HEK293 (cell line): Measurements from ENCODE around the gene CRMP1.

ENCODE experiments used
- GLI4 ChIP-seq: fragments of 450-650 bp; formaldehyde crosslinking; IDR thresholded peaks from 2 replicates; pipeline ENCODE4 v1.5.1; 2016; ENCODE audit warnings: missing biosample characterization, missing genetic modification characterization
- HOXA7 ChIP-seq: sonication (generic); formaldehyde crosslinking; IDR thresholded peaks from 2 replicates; pipeline ENCODE4 v1.8.1; 2022; ENCODE audit warnings: missing genetic modification reagents, borderline replicate concordance
- KLF16 ChIP-seq: fragments of 450-650 bp; formaldehyde crosslinking; IDR thresholded peaks from 2 replicates; pipeline ENCODE4 v1.5.1; 2017; ENCODE audit warnings: missing biosample characterization, missing genetic modification characterization
- MEIS1 ChIP-seq: sonication (generic); formaldehyde crosslinking; IDR thresholded peaks from 2 replicates; pipeline ENCODE4 v1.8.1; 2022; ENCODE audit warnings: missing genetic modification reagents, mild to moderate bottlenecking, borderline replicate concordance
- SP7 ChIP-seq: fragments of 450-650 bp; formaldehyde crosslinking; IDR thresholded peaks from 2 replicates; pipeline ENCODE4 v1.5.1; 2016; ENCODE audit warnings: missing biosample characterization, missing genetic modification characterization
- YY1 ChIP-seq: fragments of 450-650 bp; formaldehyde crosslinking; IDR thresholded peaks from 2 replicates; pipeline ENCODE4 v1.5.1; 2018; ENCODE audit warnings: missing biosample characterization, missing genetic modification characterization
- ZBTB8A ChIP-seq: fragments of 450-650 bp; formaldehyde crosslinking; IDR thresholded peaks from 2 replicates; pipeline ENCODE4 v1.5.1; 2016; ENCODE audit warnings: missing biosample characterization, missing genetic modification characterization
- ZNF112 ChIP-seq: fragments of 450-650 bp; formaldehyde crosslinking; IDR thresholded peaks from 2 replicates; pipeline ENCODE4 v1.5.0; 2017; ENCODE audit warnings: missing biosample characterization, missing genetic modification characterization
- ZNF350 ChIP-seq: fragments of 450-650 bp; formaldehyde crosslinking; IDR thresholded peaks from 2 replicates; pipeline ENCODE4 v1.5.0; 2017; ENCODE audit warnings: missing biosample characterization, mild to moderate bottlenecking, missing genetic modification characterization
- ZNF473 ChIP-seq: fragments of 450-650 bp; formaldehyde crosslinking; IDR thresholded peaks from 2 replicates; pipeline ENCODE4 v1.5.1; 2017; ENCODE audit warnings: missing biosample characterization, missing genetic modification characterization
- ZSCAN16 ChIP-seq: fragments of 450-650 bp; formaldehyde crosslinking; IDR thresholded peaks from 2 replicates; pipeline ENCODE4 v1.5.1; 2016; ENCODE audit warnings: missing biosample characterization, missing genetic modification characterization
- ZSCAN23 ChIP-seq: fragments of 450-650 bp; formaldehyde crosslinking; IDR thresholded peaks from 2 replicates; pipeline ENCODE4 v1.5.1; 2016; ENCODE audit warnings: missing biosample characterization, missing genetic modification characterization
- TF ChIP-seq, protein P1 (sequence below): fragments of 450-650 bp; formaldehyde crosslinking; IDR thresholded peaks from 2 replicates; pipeline ENCODE4 v1.5.1; 2016; ENCODE audit warnings: missing biosample characterization, missing genetic modification characterization
- TF ChIP-seq, protein P2 (sequence below): fragments of 450-650 bp; formaldehyde crosslinking; IDR thresholded peaks from 2 replicates; pipeline ENCODE4 v1.5.1; 2016; ENCODE audit warnings: missing biosample characterization, missing genetic modification characterization
- TF ChIP-seq, protein P3 (sequence below): fragments of 450-650 bp; formaldehyde crosslinking; optimal IDR thresholded peaks from 2 replicates; pipeline ENCODE3; 2016; ENCODE audit warnings: missing biosample characterization, mild to moderate bottlenecking, missing genetic modification characterization
- TF ChIP-seq, protein P4 (sequence below): fragments of 450-650 bp; formaldehyde crosslinking; conservative IDR thresholded peaks from 2 replicates; pipeline ENCODE4 v1.5.1; 2016; ENCODE audit warnings: low read depth, missing biosample characterization, missing genetic modification characterization
- TF ChIP-seq, protein P5 (sequence below): fragments of 450-650 bp; formaldehyde crosslinking; conservative IDR thresholded peaks from 2 replicates; pipeline ENCODE4 v1.5.1; 2016; ENCODE audit warnings: low read depth, missing biosample characterization, missing genetic modification characterization
- TF ChIP-seq, protein P6 (sequence below): fragments of 450-650 bp; formaldehyde crosslinking; IDR thresholded peaks from 2 replicates; pipeline ENCODE4 v1.5.1; 2017; ENCODE audit warnings: missing biosample characterization, missing genetic modification characterization
- TF ChIP-seq, protein P7 (sequence below): fragments of 450-650 bp; formaldehyde crosslinking; IDR thresholded peaks from 2 replicates; pipeline ENCODE4 v1.5.1; 2017; ENCODE audit warnings: missing biosample characterization, missing genetic modification characterization
- TF ChIP-seq, protein P8 (sequence below): fragments of 450-650 bp; formaldehyde crosslinking; IDR thresholded peaks from 2 replicates; pipeline ENCODE4 v1.5.1; 2017; ENCODE audit warnings: missing biosample characterization, missing genetic modification characterization

The CRMP1 gene

DNA sequence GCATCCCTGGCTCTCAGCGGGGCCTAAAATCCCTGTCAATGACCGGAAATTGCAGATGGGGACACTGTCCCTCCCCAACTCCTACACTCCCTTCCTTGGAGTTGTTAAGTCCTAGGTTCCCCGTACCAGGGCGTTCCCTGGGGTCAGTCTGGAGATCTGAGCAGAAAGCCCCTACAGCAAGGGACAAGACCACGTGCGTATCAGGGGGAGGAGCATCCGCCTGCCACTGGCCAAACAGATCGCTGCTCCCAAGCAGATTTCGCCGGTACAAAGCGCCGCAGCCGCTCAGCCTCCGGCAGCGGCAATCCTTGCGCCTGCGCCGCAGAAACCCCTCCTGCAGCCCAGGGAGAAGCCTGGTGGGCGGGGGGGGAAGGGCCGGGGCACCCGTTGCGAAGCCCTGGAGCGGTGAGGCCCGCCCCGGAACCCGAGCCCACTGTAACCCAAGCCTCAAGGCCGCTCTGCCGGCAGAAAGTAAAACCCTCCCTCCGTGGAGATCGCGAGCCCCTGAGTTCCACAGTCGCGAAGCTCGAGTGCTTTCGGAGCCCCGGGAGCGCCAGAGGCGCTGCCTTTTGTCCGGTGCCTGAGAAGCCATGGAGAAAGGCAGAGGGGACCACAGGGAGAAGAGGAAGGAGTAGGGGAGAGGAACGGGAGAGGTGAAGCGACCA, 2.7 kb downstream of the CRMP1 start (continued):
- TF ChIP-seq ZBTB8A (tag by site-specific recombination) (no peak), GLI4 (no peak), SP7 (tag by site-specific recombination) (no peak), ZNF473 (tag by site-specific recombination) (no peak), ZNF350 (tag by site-specific recombination) (no peak), YY1 (tag by site-specific recombination) (no peak), MEIS1 (CRISPR knock-in tag) (no peak), KLF16 (tag by site-specific recombination) (no peak), ZNF112 (tag by site-specific recombination) (no peak), ZSCAN16 (tag by site-specific recombination) (no peak), HOXA7 (no peak), ZSCAN23 (tag by site-specific recombination) (no peak)
- TF ChIP-seq, protein P1, sequence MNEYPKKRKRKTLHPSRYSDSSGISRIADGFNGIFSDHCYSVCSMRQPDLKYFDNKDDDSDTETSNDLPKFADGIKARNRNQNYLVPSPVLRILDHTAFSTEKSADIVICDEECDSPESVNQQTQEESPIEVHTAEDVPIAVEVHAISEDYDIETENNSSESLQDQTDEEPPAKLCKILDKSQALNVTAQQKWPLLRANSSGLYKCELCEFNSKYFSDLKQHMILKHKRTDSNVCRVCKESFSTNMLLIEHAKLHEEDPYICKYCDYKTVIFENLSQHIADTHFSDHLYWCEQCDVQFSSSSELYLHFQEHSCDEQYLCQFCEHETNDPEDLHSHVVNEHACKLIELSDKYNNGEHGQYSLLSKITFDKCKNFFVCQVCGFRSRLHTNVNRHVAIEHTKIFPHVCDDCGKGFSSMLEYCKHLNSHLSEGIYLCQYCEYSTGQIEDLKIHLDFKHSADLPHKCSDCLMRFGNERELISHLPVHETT (tag by site-specific recombination): no peak
- TF ChIP-seq, protein P2, sequence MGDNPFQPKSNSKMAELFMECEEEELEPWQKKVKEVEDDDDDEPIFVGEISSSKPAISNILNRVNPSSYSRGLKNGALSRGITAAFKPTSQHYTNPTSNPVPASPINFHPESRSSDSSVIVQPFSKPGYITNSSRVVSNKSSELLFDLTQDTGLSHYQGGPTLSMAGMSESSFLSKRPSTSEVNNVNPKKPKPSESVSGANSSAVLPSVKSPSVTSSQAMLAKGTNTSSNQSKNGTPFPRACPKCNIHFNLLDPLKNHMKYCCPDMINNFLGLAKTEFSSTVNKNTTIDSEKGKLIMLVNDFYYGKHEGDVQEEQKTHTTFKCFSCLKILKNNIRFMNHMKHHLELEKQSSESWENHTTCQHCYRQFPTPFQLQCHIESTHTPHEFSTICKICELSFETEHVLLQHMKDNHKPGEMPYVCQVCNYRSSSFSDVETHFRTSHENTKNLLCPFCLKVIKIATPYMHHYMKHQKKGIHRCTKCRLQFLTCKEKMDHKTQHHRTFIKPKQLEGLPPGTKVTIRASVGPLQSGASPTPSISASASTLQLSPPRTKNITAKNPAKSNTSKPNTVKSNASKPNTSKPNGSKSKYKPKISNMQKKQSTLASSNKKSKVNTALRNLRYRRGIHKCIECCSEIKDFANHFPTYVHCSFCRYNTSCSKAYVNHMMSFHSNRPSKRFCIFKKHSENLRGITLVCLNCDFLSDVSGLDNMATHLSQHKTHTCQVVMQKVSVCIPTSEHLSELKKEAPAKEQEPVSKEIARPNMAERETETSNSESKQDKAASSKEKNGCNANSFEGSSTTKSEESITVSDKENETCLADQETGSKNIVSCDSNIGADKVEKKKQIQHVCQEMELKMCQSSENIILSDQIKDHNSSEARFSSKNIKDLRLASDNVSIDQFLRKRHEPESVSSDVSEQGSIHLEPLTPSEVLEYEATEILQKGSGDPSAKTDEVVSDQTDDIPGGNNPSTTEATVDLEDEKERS: no peak
- TF ChIP-seq, protein P3, sequence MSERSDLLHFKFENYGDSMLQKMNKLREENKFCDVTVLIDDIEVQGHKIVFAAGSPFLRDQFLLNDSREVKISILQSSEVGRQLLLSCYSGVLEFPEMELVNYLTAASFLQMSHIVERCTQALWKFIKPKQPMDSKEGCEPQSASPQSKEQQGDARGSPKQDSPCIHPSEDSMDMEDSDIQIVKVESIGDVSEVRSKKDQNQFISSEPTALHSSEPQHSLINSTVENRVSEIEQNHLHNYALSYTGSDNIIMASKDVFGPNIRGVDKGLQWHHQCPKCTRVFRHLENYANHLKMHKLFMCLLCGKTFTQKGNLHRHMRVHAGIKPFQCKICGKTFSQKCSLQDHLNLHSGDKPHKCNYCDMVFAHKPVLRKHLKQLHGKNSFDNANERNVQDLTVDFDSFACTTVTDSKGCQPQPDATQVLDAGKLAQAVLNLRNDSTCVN (tag by site-specific recombination): no peak
- TF ChIP-seq, protein P4, sequence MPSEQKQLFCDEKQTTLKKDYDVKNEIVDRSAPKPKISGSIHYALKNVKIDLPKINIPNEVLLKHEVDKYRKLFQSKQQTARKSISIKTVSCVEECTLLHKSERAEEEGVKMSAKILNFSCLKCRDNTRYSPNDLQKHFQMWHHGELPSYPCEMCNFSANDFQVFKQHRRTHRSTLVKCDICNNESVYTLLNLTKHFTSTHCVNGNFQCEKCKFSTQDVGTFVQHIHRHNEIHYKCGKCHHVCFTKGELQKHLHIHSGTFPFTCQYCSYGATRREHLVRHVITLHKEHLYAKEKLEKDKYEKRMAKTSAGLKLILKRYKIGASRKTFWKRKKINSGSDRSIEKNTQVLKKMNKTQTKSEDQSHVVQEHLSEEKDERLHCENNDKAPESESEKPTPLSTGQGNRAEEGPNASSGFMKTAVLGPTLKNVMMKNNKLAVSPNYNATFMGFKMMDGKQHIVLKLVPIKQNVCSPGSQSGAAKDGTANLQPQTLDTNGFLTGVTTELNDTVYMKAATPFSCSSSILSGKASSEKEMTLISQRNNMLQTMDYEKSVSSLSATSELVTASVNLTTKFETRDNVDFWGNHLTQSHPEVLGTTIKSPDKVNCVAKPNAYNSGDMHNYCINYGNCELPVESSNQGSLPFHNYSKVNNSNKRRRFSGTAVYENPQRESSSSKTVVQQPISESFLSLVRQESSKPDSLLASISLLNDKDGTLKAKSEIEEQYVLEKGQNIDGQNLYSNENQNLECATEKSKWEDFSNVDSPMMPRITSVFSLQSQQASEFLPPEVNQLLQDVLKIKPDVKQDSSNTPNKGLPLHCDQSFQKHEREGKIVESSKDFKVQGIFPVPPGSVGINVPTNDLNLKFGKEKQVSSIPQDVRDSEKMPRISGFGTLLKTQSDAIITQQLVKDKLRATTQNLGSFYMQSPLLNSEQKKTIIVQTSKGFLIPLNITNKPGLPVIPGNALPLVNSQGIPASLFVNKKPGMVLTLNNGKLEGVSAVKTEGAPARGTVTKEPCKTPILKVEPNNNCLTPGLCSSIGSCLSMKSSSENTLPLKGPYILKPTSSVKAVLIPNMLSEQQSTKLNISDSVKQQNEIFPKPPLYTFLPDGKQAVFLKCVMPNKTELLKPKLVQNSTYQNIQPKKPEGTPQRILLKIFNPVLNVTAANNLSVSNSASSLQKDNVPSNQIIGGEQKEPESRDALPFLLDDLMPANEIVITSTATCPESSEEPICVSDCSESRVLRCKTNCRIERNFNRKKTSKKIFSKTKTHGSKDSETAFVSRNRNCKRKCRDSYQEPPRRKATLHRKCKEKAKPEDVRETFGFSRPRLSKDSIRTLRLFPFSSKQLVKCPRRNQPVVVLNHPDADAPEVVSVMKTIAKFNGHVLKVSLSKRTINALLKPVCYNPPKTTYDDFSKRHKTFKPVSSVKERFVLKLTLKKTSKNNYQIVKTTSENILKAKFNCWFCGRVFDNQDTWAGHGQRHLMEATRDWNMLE: no peak
- TF ChIP-seq, protein P5, sequence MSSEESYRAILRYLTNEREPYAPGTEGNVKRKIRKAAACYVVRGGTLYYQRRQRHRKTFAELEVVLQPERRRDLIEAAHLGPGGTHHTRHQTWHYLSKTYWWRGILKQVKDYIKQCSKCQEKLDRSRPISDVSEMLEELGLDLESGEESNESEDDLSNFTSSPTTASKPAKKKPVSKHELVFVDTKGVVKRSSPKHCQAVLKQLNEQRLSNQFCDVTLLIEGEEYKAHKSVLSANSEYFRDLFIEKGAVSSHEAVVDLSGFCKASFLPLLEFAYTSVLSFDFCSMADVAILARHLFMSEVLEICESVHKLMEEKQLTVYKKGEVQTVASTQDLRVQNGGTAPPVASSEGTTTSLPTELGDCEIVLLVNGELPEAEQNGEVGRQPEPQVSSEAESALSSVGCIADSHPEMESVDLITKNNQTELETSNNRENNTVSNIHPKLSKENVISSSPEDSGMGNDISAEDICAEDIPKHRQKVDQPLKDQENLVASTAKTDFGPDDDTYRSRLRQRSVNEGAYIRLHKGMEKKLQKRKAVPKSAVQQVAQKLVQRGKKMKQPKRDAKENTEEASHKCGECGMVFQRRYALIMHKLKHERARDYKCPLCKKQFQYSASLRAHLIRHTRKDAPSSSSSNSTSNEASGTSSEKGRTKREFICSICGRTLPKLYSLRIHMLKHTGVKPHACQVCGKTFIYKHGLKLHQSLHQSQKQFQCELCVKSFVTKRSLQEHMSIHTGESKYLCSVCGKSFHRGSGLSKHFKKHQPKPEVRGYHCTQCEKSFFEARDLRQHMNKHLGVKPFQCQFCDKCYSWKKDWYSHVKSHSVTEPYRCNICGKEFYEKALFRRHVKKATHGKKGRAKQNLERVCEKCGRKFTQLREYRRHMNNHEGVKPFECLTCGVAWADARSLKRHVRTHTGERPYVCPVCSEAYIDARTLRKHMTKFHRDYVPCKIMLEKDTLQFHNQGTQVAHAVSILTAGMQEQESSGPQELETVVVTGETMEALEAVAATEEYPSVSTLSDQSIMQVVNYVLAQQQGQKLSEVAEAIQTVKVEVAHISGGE (tag by site-specific recombination): no peak
- TF ChIP-seq, protein P6, sequence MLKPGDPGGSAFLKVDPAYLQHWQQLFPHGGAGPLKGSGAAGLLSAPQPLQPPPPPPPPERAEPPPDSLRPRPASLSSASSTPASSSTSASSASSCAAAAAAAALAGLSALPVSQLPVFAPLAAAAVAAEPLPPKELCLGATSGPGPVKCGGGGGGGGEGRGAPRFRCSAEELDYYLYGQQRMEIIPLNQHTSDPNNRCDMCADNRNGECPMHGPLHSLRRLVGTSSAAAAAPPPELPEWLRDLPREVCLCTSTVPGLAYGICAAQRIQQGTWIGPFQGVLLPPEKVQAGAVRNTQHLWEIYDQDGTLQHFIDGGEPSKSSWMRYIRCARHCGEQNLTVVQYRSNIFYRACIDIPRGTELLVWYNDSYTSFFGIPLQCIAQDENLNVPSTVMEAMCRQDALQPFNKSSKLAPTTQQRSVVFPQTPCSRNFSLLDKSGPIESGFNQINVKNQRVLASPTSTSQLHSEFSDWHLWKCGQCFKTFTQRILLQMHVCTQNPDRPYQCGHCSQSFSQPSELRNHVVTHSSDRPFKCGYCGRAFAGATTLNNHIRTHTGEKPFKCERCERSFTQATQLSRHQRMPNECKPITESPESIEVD (tag by site-specific recombination): no peak
- TF ChIP-seq, protein P7, sequence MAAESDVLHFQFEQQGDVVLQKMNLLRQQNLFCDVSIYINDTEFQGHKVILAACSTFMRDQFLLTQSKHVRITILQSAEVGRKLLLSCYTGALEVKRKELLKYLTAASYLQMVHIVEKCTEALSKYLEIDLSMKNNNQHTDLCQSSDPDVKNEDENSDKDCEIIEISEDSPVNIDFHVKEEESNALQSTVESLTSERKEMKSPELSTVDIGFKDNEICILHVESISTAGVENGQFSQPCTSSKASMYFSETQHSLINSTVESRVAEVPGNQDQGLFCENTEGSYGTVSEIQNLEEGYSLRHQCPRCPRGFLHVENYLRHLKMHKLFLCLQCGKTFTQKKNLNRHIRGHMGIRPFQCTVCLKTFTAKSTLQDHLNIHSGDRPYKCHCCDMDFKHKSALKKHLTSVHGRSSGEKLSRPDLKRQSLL (tag by site-specific recombination): no peak
- TF ChIP-seq, protein P8, sequence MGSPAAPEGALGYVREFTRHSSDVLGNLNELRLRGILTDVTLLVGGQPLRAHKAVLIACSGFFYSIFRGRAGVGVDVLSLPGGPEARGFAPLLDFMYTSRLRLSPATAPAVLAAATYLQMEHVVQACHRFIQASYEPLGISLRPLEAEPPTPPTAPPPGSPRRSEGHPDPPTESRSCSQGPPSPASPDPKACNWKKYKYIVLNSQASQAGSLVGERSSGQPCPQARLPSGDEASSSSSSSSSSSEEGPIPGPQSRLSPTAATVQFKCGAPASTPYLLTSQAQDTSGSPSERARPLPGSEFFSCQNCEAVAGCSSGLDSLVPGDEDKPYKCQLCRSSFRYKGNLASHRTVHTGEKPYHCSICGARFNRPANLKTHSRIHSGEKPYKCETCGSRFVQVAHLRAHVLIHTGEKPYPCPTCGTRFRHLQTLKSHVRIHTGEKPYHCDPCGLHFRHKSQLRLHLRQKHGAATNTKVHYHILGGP (tag by site-specific recombination): no peak
